IPS-18c (cell line): ENCODE measurements around the gene PMIS2.
A peak's percentile ranks its signal among the peaks of the same experiment; 100 is the strongest.

Experiments
- H3K4me3 ChIP-seq: 2 replicates; pipeline ENCODE4 v1.7.0; 2013; ENCODE audit warnings: low read depth, mild to moderate bottlenecking, low read length, moderate library complexity; ENCODE audit not compliant: insufficient read depth
- H3K9me3 ChIP-seq: one replicate; pipeline ENCODE4 v1.6.1; 2013; ENCODE audit warnings: mild to moderate bottlenecking, low read length, moderate library complexity; ENCODE audit not compliant: control insufficient read depth, insufficient read depth

The PMIS2 gene

DNA sequence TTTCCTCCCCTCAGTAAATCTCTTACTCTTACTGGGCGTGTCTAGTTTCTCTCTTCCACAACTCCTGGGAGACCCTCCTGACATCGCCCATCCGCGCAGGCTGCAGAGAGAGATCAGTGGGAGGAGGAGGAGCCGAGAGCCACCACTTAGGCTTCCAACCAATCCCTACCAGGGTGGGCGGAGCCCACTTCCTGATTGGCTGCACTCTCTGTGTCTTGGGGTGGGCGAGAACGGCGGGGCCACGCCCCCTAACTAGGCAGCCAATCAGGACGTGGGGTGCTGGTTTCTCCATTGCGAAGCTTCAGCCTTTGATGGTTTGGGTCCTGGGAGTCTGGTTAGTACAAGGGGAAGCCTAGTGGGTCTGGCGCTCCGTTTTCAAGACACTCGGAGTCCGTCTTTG, at the start of gene PMIS2:
TSS of gene PMIS2 (plus strand) at position 326 of the 400 bp plus-strand sequence. CDS start 87 bp downstream, outside the sequence.
- H3K9me3 ChIP-seq, result peaks cover 2% of the 10 kb centered on the region
- H3K4me3 ChIP-seq, result no peak within 1 kb of the TSS

DNA sequence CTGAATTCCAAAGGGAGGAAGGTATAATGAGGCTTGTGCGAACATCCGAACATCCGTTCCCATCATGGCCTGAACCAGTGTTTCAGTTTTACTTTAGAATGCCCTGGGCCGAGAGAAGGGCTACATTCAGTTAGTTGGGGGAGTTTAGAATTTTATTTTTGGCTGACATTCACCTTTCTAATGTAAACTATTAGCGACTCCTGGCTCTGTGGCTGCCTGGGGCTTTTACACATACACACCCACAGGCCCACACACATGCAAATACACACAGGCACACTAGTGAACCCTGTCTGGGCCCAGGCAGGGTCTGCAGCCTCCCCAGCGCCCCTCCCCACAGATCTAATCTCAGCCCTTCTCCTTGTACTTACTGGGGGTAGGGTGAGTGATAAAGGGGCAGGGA, 46.7 kb upstream of the PMIS2 start:
- H3K4me3 ChIP-seq, result no peak overlapping the region
- H3K9me3 ChIP-seq, result peaks cover 2% of the 10 kb centered on the region

DNA sequence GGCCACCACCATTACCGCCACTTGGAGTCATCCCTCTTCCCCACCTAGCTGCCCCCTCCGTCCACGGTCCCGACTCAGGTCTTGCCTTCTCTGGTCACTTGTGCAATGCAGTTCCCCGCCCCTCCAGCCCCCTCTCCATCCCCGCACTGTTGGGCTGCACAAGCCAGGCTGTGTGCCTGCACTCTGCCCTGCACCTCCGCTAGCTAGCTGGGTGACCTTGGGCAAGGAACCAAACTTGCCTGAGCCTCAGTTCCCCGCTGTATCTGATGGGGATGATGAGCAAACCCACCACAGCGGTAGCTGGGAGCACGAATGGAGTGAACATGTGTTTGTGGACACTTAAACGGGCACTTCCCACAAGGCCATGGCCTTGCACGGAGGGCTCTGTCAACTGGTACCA, 46.1 kb upstream of the PMIS2 start:
- Histone ChIP-seq H3K9me3 (peaks cover 2% of the 10 kb centered on the region), H3K4me3 (no peak overlapping the region)

DNA sequence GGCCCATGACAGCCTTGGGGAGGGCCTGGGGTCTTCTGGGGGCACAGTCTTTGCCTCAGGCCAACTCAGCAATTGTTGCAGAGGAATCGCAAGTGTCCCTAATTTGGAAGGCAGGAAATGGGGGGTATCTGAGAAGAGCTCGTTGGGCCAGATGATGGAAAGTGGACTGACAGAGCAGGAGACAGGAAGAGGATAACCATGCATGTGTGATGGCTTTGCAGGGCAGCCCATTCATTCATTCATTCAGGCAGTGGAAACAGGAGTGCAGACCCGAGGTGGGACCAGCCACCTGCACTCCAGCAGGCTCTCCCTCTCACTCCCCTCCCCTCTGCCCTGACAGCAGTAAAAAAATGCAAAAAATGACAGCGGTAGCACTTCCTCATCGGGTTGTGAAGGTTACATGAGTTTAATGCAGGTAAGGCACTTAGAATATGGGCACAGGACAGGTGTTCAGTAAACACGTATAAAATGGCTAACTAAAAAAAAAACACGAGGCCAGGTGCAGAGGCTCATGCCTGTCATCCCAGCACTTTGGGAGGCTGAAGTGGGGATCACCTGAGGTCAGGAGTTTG, 45.5 kb upstream of the PMIS2 start:
- Histone ChIP-seq H3K4me3 (no peak overlapping the region), H3K9me3 (peaks cover 2% of the 10 kb centered on the region)

DNA sequence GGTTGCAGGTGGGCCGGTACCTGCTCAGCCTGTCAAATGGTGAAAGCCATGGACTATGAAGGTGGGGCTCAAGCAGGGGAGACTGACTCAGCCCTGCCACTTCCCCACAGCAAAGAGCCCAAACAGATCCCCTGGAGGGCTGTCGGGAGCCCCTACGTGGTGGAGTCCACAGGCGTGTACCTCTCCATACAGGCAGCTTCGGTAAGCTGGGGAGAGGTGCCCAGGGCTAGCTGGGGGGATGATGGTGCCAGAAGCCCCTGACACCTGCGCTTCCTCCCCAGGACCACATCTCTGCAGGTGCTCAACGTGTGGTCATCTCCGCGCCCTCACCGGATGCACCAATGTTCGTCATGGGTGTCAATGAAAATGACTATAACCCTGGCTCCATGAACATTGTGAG, 43.8 kb upstream of the PMIS2 start:
- peaks cover 2% of the 10 kb centered on the region for H3K9me3 ChIP-seq
- H3K4me3 ChIP-seq, result no peak overlapping the region

DNA sequence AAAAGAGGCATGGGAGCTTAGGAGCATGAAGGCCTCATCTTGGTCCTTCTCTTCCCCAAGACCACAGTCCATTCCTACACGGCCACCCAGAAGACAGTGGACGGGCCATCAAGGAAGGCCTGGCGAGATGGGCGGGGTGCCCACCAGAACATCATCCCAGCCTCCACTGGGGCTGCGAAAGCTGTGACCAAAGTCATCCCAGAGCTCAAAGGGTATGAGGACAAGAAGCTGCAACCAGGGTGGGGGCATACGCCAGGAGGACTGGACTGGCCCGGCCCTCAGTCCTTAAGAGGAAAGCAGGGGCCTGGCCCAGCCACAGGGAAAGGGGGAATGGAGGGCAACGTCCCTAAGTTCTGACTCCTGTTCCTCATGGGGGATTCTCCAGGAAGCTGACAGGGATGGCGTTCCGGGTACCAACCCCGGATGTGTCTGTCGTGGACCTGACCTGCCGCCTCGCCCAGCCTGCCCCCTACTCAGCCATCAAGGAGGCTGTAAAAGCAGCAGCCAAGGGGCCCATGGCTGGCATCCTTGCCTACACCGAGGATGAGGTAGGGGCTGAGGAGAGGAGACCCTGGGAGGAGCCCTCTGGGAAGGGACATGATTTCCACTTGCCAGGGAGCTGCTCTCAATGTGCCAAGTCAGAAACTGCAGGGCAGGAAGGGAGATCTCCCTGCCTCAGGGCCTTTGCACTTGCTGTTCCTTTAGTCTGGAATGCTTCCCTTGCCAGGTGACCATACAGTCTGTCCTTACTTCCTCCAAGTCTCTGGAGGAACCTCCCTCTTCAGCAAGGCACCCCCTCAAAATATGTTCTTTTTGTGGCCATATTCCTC, 42.5 kb upstream of the PMIS2 start:
- H3K4me3 ChIP-seq, result no peak overlapping the region
- peaks cover 2% of the 10 kb centered on the region for H3K9me3 ChIP-seq

DNA sequence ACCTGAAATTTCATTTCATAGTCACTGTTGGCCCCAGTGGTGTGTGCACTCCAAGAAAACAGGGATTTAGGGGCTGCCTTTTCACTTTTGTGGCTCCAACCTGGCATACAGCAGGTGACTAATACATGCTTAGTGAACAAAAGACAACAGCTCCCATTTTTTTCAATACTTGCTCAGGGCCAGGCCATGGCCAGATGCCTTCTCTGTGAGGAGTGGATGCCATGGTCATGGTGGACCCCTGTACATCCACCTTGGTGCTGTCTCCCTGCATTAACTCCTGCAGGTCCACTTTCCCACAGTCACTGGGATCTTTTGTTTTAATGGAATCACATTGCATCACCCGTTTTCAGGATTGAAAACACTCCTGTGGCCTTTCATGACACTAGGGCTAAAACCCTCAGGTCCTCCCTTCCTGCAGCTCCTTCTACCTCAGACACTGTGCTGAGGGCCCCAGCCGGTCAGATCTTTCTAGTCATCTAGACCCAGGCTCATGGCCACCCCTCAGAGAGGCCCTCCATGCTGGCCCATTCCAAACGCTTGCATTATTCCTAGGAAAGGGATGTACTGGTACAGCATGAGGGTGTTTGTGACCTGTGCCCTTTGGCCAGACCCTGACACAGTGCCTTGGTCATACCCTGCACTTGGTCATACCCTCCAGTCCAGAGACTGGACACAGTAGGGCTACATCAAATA, 41.7 kb upstream of the PMIS2 start:
- Histone ChIP-seq H3K4me3 (peak overlapping the region; percentile 86), H3K9me3 (peaks cover 2% of the 10 kb centered on the region)

DNA sequence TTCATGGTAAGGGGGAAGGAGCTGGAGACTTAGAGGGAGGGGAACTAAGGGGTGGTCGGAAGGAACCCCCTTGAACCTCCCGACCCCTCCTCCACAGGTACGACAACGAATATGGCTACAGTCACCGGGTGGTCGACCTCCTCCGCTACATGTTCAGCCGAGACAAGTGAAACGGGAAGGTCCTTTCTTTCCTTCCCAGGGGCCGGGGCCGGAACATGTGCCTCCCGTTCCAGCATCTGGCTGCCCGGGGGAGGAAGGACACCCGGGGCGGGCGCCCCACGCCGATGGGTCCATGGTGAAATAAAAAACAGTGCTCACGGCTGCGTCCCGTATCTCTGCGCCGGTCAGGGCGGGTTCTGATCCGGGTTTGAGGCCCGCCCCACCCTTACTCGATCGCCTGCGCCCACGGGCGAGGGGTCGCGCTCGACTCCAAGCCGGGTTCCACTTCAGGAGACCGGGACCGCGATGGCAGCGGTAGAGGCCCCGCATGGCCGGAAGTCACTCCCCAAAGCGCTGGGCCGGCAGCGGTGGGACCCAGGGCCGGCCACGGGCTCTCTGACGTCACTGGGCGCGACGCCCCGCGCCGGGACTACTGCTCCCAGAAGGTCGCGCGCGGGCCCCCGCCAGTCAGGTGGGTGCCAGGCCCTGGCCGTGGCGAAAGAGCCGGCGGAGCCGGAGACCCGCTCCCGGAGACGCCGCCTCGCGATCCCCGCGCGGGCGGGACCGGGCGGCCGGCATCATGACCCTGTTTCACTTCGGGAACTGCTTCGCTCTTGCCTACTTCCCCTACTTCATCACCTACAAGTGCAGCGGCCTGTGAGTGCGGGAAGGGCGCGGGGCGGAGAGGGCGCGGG, 40.7 kb upstream of the PMIS2 start, which contains the start of gene TMEM147:
TSS of gene TMEM147 (plus strand) at position 626 of the 854 bp plus-strand sequence. CDS start at position 740, 114 bp downstream.
- peaks cover 2% of the 10 kb centered on the region for H3K9me3 ChIP-seq

DNA sequence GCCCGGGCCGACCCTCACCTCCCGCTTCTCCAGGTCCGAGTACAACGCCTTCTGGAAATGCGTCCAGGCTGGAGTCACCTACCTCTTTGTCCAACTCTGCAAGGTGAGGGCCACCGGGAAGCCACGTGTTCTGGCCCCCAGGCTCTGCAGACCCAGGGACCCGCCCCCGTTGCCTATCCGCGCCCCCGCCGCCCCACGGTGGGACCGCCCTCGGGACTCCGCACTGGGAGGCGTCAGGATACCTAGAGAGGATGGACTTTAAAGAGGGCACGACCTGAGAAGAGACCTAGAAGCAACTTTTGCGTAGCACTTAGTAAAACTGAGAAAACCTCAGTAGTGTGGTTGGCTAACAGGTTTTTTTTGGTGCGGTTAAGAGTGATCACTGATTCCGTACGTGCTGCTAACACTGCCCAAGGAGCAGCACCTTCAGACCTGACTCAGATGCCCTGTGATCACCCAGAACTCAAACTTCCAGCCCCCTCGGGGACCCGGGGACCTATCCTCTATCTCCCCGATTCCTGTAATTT, 40.1 kb upstream of the PMIS2 start:
- Histone ChIP-seq H3K4me3 (peak overlapping the region; percentile 86), H3K9me3 (peaks cover 2% of the 10 kb centered on the region)

More for the DNA sequence above, 40.7 kb upstream of the PMIS2 start, which contains the start of gene TMEM147:
- peak within 1 kb of the TSS; percentile 86 for H3K4me3 ChIP-seq

DNA sequence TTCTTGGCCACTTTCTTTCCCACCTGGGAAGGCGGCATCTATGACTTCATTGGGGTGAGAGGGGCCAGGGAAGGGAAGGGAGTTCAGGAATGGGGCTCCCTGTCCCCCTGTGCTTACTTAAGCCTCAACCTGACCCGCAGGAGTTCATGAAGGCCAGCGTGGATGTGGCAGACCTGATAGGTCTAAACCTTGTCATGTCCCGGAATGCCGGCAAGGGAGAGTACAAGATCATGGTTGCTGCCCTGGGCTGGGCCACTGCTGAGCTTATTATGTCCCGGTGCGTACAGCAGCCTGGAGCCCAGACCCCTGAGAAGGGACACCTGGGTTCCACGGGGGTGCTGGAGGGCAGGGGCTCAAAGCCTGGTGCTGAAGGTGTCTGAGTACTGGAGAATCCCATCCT, 39.4 kb upstream of the PMIS2 start:
- Histone ChIP-seq H3K9me3 (peaks cover 2% of the 10 kb centered on the region), H3K4me3 (peak overlapping the region; percentile 86)

DNA sequence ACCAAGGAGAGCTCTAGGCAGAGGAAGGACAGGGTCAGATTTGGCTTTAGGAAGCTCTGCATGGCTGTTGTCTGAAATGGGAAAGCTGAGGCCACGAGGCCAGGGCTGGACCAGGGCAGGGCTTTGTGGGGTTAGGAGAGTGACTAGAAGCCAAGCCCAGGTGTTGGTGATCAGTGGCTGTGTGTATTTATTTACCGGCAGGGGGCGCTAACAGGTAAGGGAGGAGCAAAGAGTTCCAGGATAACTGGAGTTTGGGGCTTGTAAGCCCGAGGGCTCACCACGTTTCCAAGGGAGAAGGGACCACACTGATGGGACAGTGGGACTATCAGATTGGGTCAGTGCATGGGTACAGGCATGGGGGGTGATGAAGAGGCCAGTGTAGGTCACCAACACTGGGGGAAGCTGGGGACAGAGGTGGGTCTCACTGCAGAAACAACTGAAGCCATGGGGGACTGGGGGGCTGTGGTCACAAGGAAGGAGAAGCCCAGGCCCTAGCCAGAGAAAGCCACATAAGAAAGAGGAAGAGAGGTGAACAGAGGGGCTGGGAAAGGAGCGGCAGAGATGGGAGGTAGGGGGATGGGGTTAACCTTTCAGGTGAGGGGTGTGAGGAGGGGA, 36.7 kb upstream of the PMIS2 start:
- Histone ChIP-seq H3K9me3 (no peaks in the 10 kb centered on the region), H3K4me3 (no peak overlapping the region)

DNA sequence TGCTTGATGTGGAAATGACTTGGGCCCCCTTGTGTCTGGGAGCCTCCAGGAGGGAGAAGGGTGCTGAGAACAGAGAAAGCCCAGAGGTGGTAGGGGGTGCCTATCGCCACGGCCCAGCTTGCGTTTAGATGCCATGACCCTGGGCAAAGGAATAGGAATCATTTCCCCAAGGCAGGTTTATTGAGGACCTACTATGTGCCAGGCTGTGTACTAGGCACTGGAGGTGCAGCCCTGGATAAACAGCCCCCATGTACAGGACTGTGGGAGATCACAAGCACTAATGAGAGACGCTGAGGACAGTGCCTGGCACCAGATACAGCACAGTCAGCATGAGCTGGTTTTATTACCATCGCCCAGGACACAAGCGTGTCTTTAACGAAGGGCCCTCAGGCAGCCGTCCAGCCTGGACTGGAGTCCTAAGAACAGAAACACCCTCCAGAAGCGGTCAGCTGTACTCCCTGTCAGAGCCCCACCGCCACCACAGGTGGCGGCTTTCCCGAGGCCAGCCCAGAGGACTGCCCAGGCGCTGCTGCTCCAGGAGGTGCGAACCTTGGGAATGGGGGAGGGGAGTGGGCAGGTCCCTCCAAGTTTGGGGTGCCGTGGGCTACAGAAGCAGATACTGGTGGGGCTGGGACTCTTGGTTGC, 36.0 kb upstream of the PMIS2 start:
- no peaks in the 10 kb centered on the region for H3K9me3 ChIP-seq
- H3K4me3 ChIP-seq, result peak overlapping the region; percentile 1; the same call in 1 of the 2 replicates

DNA sequence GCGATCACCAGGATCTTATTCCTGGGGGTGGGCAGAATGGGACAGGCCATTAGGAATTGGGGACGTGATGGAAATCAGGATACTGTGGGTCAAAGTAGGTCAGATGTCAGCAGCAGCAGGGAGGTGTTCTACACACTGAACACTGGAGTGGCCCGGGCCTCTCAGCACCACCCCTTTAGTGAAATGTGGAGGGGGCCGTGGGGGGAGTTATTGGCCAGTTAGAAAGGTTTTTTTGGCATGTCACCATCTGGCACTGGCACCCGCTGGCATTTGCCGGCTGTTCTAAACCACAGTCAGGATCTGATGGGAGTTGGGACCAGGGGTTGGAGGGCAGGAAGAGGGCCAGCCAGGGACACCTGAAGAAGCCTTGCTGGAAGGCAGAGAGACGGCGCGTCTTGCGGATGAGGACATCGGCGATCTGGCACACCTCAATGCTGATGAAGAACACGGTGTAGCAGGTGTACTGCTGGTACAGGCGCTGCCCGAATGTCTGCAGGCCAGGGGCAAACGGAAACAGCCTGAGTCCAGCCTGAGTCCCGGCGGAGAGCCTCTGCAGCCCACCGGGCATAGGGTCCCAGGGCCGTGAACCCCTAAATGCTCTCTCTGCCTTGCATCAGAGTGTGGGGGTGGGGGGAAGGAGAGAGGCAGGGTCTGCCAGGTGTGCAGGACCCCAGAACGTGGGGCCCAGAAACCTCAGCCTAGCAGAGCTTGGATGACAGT, 34.7 kb upstream of the PMIS2 start:
- no peaks in the 10 kb centered on the region for H3K9me3 ChIP-seq
- H3K4me3 ChIP-seq, result no peak overlapping the region

DNA sequence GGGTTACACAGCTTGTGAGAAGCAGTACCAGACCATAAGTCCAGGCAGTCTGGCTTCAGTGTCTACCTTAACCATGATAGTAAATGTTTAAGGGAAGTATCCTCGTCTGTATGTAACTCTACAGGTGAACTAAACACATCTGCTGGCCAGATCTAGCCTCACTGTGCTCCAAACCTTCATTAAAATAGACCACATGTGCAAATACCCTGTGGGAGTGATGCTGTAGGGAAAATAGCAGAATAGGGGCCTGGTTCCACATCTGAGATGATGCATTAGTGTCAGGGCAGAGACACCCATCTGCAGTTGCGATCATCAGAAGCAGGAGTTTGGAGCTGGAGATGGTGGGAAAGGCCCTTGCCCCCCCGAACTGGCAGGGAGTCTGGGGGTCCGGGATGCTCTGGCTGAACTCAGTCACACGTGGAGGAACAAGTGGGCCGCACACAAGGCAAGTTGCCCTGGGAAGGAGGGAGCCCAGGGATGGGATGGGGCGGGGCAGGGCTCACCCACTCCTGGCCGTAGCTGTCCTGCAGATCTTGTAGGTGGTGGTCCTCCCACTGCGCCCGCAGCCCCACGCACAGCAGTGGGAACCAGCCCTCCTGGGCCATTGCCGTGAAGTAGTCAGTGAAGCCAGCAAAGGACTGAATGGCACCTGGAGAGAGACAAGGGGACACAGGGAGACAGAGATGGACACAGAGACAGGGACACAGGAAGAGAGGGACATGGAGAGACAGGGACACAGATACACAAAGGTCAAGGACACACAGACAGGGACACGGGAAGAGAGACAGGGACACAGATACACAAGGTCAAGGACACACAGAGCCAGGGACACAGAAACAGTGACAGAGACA, 33.2 kb upstream of the PMIS2 start:
- H3K9me3 ChIP-seq, result no peaks in the 10 kb centered on the region
- no peak overlapping the region for H3K4me3 ChIP-seq
